Bronchial epithelial cell (primary cell): ENCODE results near the gene RBM18. TPM values are rescaled to one million over a fixed set of nuclear protein-coding genes. Genes with fewer than 3 reads are reported as not detected.

Experiments
- DNase-seq: peaks from one replicate; pipeline ENCODE4 v3.0.0-alpha.2; 2010; ENCODE audit warnings: low read depth
- FAIRE-seq: peaks from 2 replicates; lab custom pipeline; 2011; peaks lifted over from hg19 to GRCh38; lab: Jason Lieb, UNC
- H3K27me3 ChIP-seq: 2 replicates; pipeline ENCODE4 v1.5.1; 2011; ENCODE audit warnings: low read length; ENCODE audit not compliant: control insufficient read depth, insufficient read depth
- H3K36me3 ChIP-seq: 2 replicates; pipeline ENCODE4 v1.5.1; 2011; ENCODE audit warnings: low read length; ENCODE audit not compliant: control insufficient read depth, insufficient read depth
- H3K4me3 ChIP-seq: 2 replicates; pipeline ENCODE4 v1.5.1; 2011; ENCODE audit warnings: mild to moderate bottlenecking, low read depth, low read length, control low read depth
- total RNA-seq: library from RNA; depleted of rRNA; stranded (reverse); fragments of >200 nt; gene quantifications from 2 replicates; pipeline ENCODE4 v1.2.1, GENCODE V29; 2014
- TF ChIP-seq, protein P1 (sequence below): IDR thresholded peaks from 2 replicates; pipeline ENCODE4 v1.5.1; 2011; ENCODE audit warnings: mild to moderate bottlenecking, moderate library complexity, low read length, control low read depth, inconsistent platforms; ENCODE audit not compliant: insufficient read depth, severe bottlenecking

Gene RBM18
- total RNA-seq, 1 donor from 2014 or later = 8.4 TPM

DNA sequence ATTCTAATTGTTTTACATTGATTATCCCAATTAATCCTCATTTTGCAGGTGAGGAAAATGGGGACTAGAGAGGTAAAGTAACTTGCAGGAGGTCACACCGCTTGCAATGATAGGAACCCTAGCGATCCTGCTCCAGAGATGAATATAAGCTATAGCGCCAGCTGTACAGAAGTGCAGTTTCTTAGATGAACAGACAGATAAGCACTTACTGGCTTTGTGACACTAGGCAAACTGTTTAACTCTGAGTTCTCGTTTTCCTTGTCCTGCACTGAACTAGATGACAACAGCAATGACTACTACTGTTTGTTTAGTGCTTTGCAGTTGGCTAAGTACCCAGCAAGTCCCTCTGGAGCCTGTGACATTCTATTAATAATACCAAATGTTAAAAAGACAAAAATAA lies 47.0 kb downstream of the RBM18 start:
- Histone ChIP-seq H3K36me3 (no peaks in the 10 kb centered on the region), H3K4me3 (no peak overlapping the region), H3K27me3 (peaks cover 60% of the 10 kb centered on the region)
- FAIRE-seq = no peak
- DNase-seq = no peak
- TF ChIP-seq, protein P1, sequence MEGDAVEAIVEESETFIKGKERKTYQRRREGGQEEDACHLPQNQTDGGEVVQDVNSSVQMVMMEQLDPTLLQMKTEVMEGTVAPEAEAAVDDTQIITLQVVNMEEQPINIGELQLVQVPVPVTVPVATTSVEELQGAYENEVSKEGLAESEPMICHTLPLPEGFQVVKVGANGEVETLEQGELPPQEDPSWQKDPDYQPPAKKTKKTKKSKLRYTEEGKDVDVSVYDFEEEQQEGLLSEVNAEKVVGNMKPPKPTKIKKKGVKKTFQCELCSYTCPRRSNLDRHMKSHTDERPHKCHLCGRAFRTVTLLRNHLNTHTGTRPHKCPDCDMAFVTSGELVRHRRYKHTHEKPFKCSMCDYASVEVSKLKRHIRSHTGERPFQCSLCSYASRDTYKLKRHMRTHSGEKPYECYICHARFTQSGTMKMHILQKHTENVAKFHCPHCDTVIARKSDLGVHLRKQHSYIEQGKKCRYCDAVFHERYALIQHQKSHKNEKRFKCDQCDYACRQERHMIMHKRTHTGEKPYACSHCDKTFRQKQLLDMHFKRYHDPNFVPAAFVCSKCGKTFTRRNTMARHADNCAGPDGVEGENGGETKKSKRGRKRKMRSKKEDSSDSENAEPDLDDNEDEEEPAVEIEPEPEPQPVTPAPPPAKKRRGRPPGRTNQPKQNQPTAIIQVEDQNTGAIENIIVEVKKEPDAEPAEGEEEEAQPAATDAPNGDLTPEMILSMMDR = no peak

DNA sequence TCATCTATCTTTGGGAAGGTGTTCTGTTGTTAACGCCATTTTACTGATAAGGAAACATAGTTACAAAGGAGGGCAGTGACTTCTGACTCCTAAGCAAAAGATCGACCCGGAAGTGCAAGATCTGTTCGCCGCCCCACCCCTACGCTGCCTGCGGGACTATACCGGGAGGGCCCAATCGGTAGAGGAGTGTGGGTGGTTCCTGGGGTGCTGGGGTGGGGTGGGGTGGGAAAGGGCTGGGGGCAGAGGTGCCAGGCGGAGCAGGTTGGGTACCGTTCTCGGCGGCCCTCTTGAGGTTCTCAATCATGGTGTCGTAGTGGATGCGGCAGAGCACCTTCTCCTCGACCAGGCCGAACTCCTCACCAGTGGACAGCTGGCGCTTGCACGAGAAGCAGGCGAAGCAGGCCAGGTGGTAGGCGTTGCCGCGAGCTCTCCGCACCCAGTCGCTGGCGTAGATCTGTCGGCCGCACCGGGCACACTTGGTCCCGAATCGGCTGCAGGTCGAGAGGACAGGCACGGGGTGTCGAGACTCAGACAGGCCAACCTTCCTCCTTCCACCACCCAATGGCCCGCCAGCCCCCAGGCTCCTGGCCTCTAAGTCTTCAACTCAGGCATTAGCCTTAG lies 47.7 kb downstream of the RBM18 start:
- no peak for FAIRE-seq
- peaks cover 60% of the 10 kb centered on the region for H3K27me3 ChIP-seq
- TF ChIP-seq, protein P1 = no peak
- H3K36me3 ChIP-seq = no peaks in the 10 kb centered on the region
- no peak overlapping the region for H3K4me3 ChIP-seq
- no peak for DNase-seq

DNA sequence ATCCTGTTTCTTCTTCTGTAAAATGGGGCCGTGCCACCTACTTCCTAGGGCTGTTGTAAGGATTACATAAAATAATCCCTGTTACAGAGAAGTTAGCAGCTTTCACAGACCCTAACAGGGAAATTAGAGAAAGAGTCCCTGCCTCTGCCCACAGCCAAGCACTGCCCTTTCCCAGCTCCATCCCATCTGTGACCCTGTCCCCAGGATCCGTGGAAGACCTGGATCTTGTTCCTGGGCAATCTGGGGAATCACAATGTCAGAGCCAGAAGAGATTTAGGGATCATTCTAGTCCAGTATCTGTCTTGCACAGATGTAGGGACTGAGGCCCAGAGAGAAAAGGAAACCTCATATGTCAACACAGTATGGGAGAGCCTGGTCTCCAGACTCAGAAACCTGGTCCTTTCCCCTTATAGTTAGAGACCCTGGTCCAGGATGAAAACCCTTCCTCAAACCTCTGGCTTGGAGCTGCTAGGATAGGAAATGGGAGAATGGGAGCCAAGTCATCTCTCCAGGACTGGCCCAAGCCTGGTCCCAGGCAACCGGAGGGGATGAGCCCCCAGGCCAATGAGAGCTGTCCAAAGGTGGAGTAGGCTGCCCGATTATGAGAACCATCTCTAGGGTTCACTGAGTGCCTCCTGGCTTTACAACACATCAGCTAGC lies 48.4 kb downstream of the RBM18 start:
- FAIRE-seq = peak; percentile 60
- TF ChIP-seq, protein P1 = no peak
- H3K4me3 ChIP-seq = no peak overlapping the region
- H3K27me3 ChIP-seq = peaks cover 55% of the 10 kb centered on the region
- H3K36me3 ChIP-seq = no peaks in the 10 kb centered on the region
- DNase-seq = no peak

DNA sequence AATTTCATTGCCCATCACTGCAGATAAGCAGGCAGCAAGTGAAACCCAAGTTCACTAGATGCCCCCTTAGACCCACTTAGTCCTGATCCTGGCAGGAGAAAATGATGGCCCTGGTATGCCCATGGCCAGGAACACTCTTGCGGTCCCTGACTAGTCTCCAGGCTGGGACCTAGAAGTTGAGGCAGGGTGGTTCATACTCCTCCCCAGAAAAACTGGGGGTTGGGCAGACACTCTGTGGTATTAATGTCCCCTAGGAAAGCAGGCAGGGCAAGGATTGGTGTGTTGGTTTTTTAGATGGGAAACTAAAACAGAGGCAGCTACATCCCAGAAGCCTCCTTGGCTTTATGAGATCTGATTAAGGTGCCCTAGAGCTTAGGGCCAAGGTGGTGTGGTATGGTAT lies 49.0 kb downstream of the RBM18 start:
- no peaks in the 10 kb centered on the region for H3K36me3 ChIP-seq
- H3K4me3 ChIP-seq = no peak overlapping the region
- TF ChIP-seq, protein P1 = no peak
- no peak for DNase-seq
- H3K27me3 ChIP-seq = peaks cover 50% of the 10 kb centered on the region
- FAIRE-seq = no peak

DNA sequence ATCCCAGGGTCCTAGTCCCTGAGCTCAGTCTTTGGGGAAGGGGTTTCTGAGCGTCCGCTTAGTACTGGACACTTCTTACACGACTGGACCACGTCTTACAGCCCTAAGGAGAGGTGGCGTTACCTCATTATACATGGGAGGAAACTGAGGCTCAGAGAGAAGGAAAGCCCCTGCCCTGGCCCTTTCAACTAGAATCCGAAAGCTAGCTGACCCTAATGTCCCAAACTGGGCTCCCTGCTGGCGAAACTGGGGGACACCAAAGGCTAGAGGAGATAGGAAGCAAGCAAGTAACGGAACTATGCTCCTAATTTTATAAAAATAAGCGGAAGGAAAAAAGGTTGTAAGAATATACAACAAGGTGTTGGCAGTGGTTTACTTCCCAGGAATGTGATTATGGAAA lies 50.1 kb downstream of the RBM18 start:
- FAIRE-seq (no peak), DNase-seq (no peak)
- Histone ChIP-seq H3K27me3 (peaks cover 38% of the 10 kb centered on the region), H3K36me3 (no peaks in the 10 kb centered on the region), H3K4me3 (peak overlapping the region; percentile 42)
- TF ChIP-seq, protein P1 = no peak
